H1 (cell line): ENCODE measurements around the gene EPB41L3. TPM values are rescaled to one million over a fixed set of nuclear protein-coding genes. Genes with fewer than 3 reads are reported as not detected.

Experiments used
- CEBPB ChIP-seq: IDR thresholded peaks from 2 replicates; pipeline ENCODE4 v1.6.1; 2012; ENCODE audit warnings: low read depth, low read length
- EP300 ChIP-seq, 2 experiments: IDR thresholded peaks; 1 replicate in 1 of 2; 2 replicates in 1 of 2; pipeline ENCODE4 v1.6.1; 2011 to 2012; ENCODE audit warnings: low read depth in 2 of 2, low read length in 2 of 2, mild to moderate bottlenecking in 2 of 2, borderline replicate concordance in 1 of 2, inconsistent platforms in 1 of 2, moderate library complexity in 1 of 2
- JUND ChIP-seq: IDR thresholded peaks from 2 replicates; pipeline ENCODE4 v1.6.1; 2011; ENCODE audit warnings: mild to moderate bottlenecking, improper control_type of control experiment, low read length
- KDM1A ChIP-seq: fragments of 200-600, 300-600 bp; sonication (generic); IDR thresholded peaks from 2 replicates; pipeline ENCODE4 v1.7.1; 2016; ENCODE audit warnings: mild to moderate bottlenecking, low read length, borderline replicate concordance
- RNF2 ChIP-seq: fragments of 200-900, 300-1000 bp; sonication (generic); IDR thresholded peaks from 2 replicates; pipeline ENCODE4 v1.7.1; 2016; ENCODE audit warnings: borderline replicate concordance, low read depth, mild to moderate bottlenecking, antibody characterized with exemption, low read length; ENCODE audit not compliant: poor library complexity, severe bottlenecking; ENCODE audit errors: missing control alignments
- RXRA ChIP-seq: IDR thresholded peaks from 2 replicates; pipeline ENCODE4 v1.6.1; 2011; ENCODE audit warnings: low read depth, mild to moderate bottlenecking, low read length, moderate library complexity; ENCODE audit not compliant: insufficient read depth
- TEAD4 ChIP-seq: IDR thresholded peaks from 2 replicates; pipeline ENCODE4 v1.6.1; 2012; ENCODE audit warnings: low read depth, low read length, inconsistent platforms, mixed read lengths
- polyA plus RNA-seq, 7 experiments: library from polyadenylated mRNA; depleted of rRNA in 3 of 7; stranded (reverse) in 5 of 7; unstranded in 2 of 7; fragments of >200 nt in 5 of 7; fragments of 200-250 nt in 2 of 7; gene quantifications; 1 replicate in 5 of 7; 2 replicates in 1 of 7; 4 replicates in 1 of 7; pipeline versions ENCODE4 v1.2.1 to v1.2.3, GENCODE V29; 2011 to 2013; ENCODE audit warnings: missing spikeins in 2 of 7, mixed read lengths in 2 of 7
- total RNA-seq: library from RNA; stranded (reverse); fragmentation: NEBNext Ultra II Directional; extraction: Animal tissue kit (Norgen Biotek cat#: 25700); gene quantifications from 2 replicates; pipeline ENCODE4 v1.2.1, GENCODE V29; 2021

Gene EPB41L3
- total and polyA plus RNA-seq, 2 of the 8 experiments (the other 6 are each of a cell fraction or from before 2014, with no cell fraction given), result 7.9 to 16.1 TPM

DNA sequence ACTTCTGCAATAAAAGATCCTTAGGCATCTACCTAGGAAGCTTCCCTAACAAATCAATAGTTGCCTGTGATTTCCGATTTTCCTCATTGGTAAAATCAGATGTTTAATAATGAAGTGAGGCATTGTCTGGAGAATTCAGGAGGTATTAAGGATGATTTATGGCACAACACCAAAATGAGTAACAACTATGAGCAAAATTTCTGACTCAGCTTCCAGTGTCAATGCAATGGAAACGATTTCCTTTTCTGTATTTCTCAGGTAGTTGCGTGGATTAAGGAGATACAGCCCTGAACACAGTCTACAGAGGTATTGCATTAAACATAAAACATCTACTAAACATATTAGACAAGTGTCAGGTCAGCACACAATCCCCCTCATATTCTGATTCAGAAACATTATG, 99.5 kb downstream of the EPB41L3 start (continued):
- TF ChIP-seq CEBPB (no peak), RNF2 (no peak), EP300 (IDR thresholded peaks at IDR 0.05; ENCODE audit: borderline replicate concordance in 1 of 2, low read depth in 2 of 2, low read length in 2 of 2) (no peak), RXRA (no peak), KDM1A (no peak), JUND (no peak), TEAD4 (no peak)
